Endothelial cell of umbilical vein (primary cell): ENCODE measurements around the gene ADH1C. TPM values are rescaled to one million over a fixed set of nuclear protein-coding genes. Genes with fewer than 3 reads are reported as not detected.

ENCODE experiments used
- BruUV-seq: library from RNA; stranded (reverse); fragments of 400-500 nt; replicated peaks from 2 replicates; lab custom pipeline; 2021; lab: Mats Ljungman, UMichigan
- CTCF ChIA-PET: fragments of 300-600, 350-600 bp; sonication (Branson Sonifier 250); formaldehyde crosslinking; loops from one replicate; lab custom pipeline; 2021; ENCODE audit warnings: antibody characterized with exemption, inconsistent platforms; lab: Charles Lee
- POLR2A ChIA-PET: fragments of 300-600, 350-600 bp; sonication (Branson Sonifier 250); formaldehyde crosslinking; loops from one replicate; lab custom pipeline; 2021; ENCODE audit warnings: antibody characterized with exemption, inconsistent platforms; lab: Charles Lee
- DNase-seq: peaks from one replicate; pipeline ENCODE4 v3.0.0-alpha.2; 2011; ENCODE audit warnings: low read depth, low spot score
- FAIRE-seq: peaks from 2 replicates; lab custom pipeline; 2011; peaks lifted over from hg19 to GRCh38; lab: Jason Lieb, UNC
- H2AFZ ChIP-seq: 2 replicates; pipeline ENCODE4 v1.6.0; 2012; ENCODE audit warnings: low read depth, low read length, control low read depth, inconsistent platforms
- H3K27ac ChIP-seq: 2 replicates; pipeline ENCODE4 v1.5.1; 2011; ENCODE audit warnings: low read depth, mild to moderate bottlenecking, control low read depth, low read length, moderate library complexity; ENCODE audit not compliant: insufficient read depth
- H3K27me3 ChIP-seq, 2 experiments: 2 replicates each; pipeline versions ENCODE4 v1.6.0 to v1.6.1; 2011; ENCODE audit warnings: low read length in 2 of 2, mixed read lengths in 1 of 2; ENCODE audit not compliant: control insufficient read depth in 2 of 2, insufficient read depth in 2 of 2
- H3K36me3 ChIP-seq, 2 experiments: 2 replicates in 1 of 2; 3 replicates in 1 of 2; pipeline ENCODE4 v1.5.1; 2011; ENCODE audit warnings: low read length in 2 of 2, mild to moderate bottlenecking in 1 of 2, moderate library complexity in 1 of 2; ENCODE audit not compliant: control insufficient read depth in 2 of 2, insufficient read depth in 2 of 2; ENCODE audit errors: extremely low read depth in 1 of 2
- H3K4me1 ChIP-seq: 3 replicates; pipeline ENCODE4 v1.5.1; 2011; ENCODE audit warnings: mild to moderate bottlenecking, low read length; ENCODE audit not compliant: control insufficient read depth, insufficient read depth; ENCODE audit errors: extremely low read depth
- H3K4me2 ChIP-seq: 2 replicates; pipeline ENCODE4 v1.6.1; 2011; ENCODE audit warnings: low read length, control low read depth, mixed read lengths; ENCODE audit not compliant: insufficient read depth
- H3K4me3 ChIP-seq, 3 experiments: fragments of 200-600 bp in 1 of 3; sonication (generic), shearing (Covaris generic) in 1 of 3; replicated peaks in 1 of 3; 2 replicates each; pipeline ENCODE4 v1.5.1; 2011 to 2016; ENCODE audit warnings: control low read depth in 3 of 3, low read length in 3 of 3, mild to moderate bottlenecking in 2 of 3, inconsistent platforms in 1 of 3, low read depth in 1 of 3, moderate library complexity in 1 of 3; ENCODE audit not compliant: insufficient read depth in 1 of 3
- H3K79me2 ChIP-seq: 2 replicates; pipeline ENCODE4 v1.6.0; 2012; ENCODE audit warnings: low read length, inconsistent platforms; ENCODE audit not compliant: control insufficient read depth, insufficient read depth
- H3K9ac ChIP-seq: replicated peaks from 2 replicates; pipeline ENCODE3; 2011; ENCODE audit warnings: low read length, control low read depth; ENCODE audit not compliant: insufficient read depth; ENCODE audit errors: extremely low read depth
- H3K9me1 ChIP-seq: replicated peaks from 3 replicates; pipeline ENCODE4 v1.6.0; 2011; ENCODE audit warnings: mild to moderate bottlenecking, low read length; ENCODE audit not compliant: control insufficient read depth, insufficient read depth; ENCODE audit errors: extremely low read depth
- H3K9me3 ChIP-seq: replicated peaks from 2 replicates; pipeline ENCODE4 v1.5.1; 2012; ENCODE audit warnings: low read length, inconsistent platforms; ENCODE audit not compliant: control insufficient read depth, insufficient read depth
- H4K20me1 ChIP-seq: replicated peaks from 2 replicates; pipeline ENCODE3; 2011; ENCODE audit warnings: mild to moderate bottlenecking, low read length; ENCODE audit not compliant: control insufficient read depth, insufficient read depth; ENCODE audit errors: extremely low read depth
- FOS ChIP-seq: IDR thresholded peaks from 2 replicates; pipeline ENCODE4 v1.6.1; 2011; ENCODE audit warnings: mild to moderate bottlenecking, low read length, moderate library complexity, borderline replicate concordance; ENCODE audit not compliant: insufficient read depth
- JUN ChIP-seq: IDR thresholded peaks from 2 replicates; pipeline ENCODE4 v1.6.1; 2011; ENCODE audit warnings: borderline replicate concordance, low read depth; ENCODE audit not compliant: insufficient read length, insufficient read depth
- MYC ChIP-seq: IDR thresholded peaks from one replicate; pipeline ENCODE4 v1.6.1; 2011; ENCODE audit warnings: mild to moderate bottlenecking, low read depth, low read length
- POLR2A ChIP-seq: IDR thresholded peaks from 2 replicates; pipeline ENCODE4 v1.6.1; 2012; ENCODE audit warnings: low read depth, mild to moderate bottlenecking, control low read depth, low read length
- dilution Hi-C: fragments of 300-500 bp; cut with MboI; formaldehyde crosslinking; loops from one replicate; pipeline ENCODE4 v1.15.0; 2019; ENCODE audit warnings: low sequenced_read_pairs; ENCODE audit not compliant: extremely low pct_ligation_motif_present
- intact Hi-C: fragments of 100-400 bp; cut with micrococcal nuclease; formaldehyde crosslinking; loops from one replicate; pipeline ENCODE4 v1.10.0; 2022
- polyA plus RNA-seq, 4 experiments: library from polyadenylated mRNA; depleted of rRNA in 3 of 4; stranded (reverse) in 3 of 4; unstranded in 1 of 4; fragments of >200 nt; gene quantifications; 2 replicates each; pipeline versions ENCODE4 v1.2.1 to v1.2.3, GENCODE V29; 2011 to 2012; ENCODE audit warnings: missing spikeins in 1 of 4
- total RNA-seq: library from RNA; stranded (reverse); gene quantifications from 2 replicates; pipeline ENCODE4 v1.2.3, GENCODE V29; 2021
- TF ChIP-seq, protein P1 (sequence below): IDR thresholded peaks from 2 replicates; pipeline ENCODE4 v1.6.1; 2011; ENCODE audit not compliant: insufficient read depth, insufficient read length

Gene ADH1C
- total and polyA plus RNA-seq, 2 donors (not counting 3 experiments of a cell fraction or from before 2014, with no cell fraction given) = not detected

DNA sequence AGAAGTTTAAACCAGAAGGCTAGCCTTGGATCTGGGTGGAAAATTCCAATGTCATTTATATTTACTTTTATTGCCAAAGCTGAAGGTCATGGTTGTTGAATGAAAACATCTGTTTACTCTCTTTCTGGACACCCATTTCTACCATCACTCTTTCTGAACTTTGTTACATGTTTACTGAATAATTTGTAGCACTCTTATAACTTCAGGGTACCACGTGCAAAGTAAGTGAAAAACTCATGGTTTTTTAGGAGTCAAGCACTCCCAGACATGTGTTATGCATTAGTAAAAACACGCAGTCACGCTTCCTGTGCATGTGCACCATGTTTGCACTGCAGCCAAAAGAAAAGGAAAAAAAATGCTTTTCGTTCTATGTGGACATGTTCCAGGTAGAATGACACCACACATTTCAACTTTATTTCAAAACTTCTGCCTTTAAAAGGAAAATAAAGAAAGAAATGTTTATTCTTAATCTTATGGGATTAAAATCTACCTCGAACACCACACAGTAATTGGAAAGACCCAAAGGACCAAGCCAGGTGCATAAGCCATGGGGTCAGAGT is 31.4 kb upstream of the ADH1C start:
- H2AFZ ChIP-seq = no peak overlapping the region
- H3K9ac ChIP-seq = no peak overlapping the region
- H3K27me3 ChIP-seq = no peaks in the 10 kb centered on the region
- no peaks in the 10 kb centered on the region for H3K4me1 ChIP-seq
- no peaks in the 10 kb centered on the region for H3K36me3 ChIP-seq
- H3K4me3 ChIP-seq = no peak overlapping the region
- H3K9me3 ChIP-seq = no peaks in the 10 kb centered on the region
- intact Hi-C loops = no loop called here
- ChIA-PET POLR2A (no interaction called here), CTCF (interaction anchor here (2.0 kb wide), 1 partner anchor 20 kb away, joined by 5 read pairs; no protein-coding TSS in a partner anchor)
- TF ChIP-seq, protein P1, sequence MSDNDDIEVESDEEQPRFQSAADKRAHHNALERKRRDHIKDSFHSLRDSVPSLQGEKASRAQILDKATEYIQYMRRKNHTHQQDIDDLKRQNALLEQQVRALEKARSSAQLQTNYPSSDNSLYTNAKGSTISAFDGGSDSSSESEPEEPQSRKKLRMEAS = no peak
- no peak for TF ChIP-seq FOS
- DNase-seq (no peak), FAIRE-seq (no peak)
- H3K27ac ChIP-seq = no peak overlapping the region
- H3K4me2 ChIP-seq = no peak overlapping the region
- no peaks in the 10 kb centered on the region for H3K9me1 ChIP-seq
- dilution Hi-C loops = no loop called here
- no peaks in the 10 kb centered on the region for H3K79me2 ChIP-seq
- no peaks in the 10 kb centered on the region for H4K20me1 ChIP-seq
- no TSS peak for BruUV-seq

DNA sequence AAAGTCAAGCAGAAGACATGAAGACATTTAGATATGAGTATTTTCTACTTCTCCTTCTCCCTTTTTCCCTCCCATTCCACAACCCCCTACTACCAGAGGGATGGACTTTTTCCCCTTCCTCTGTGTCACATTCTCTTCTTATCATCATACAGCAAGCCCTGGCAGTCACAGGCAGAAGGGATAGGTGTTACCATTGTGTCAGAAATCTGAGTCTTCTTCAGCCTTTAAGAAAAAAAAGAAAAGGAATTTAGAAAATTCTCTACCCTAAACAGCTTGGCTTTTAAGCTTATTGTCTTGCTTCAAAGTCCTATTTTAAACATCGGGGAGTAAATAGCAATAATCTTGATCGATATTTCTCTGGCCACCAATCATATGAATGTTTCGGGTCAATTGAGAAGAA is 30.9 kb upstream of the ADH1C start:
- H3K9me3 ChIP-seq = no peaks in the 10 kb centered on the region
- ChIA-PET POLR2A (no interaction called here), CTCF (no interaction called here)
- H3K9me1 ChIP-seq = no peaks in the 10 kb centered on the region
- no peak overlapping the region for H3K4me3 ChIP-seq
- no peaks in the 10 kb centered on the region for H4K20me1 ChIP-seq
- intact Hi-C loops (no loop called here), dilution Hi-C loops (no loop called here)
- H3K9ac ChIP-seq = no peak overlapping the region
- H2AFZ ChIP-seq = no peak overlapping the region
- H3K4me1 ChIP-seq = no peaks in the 10 kb centered on the region
- H3K27ac ChIP-seq = no peak overlapping the region
- FAIRE-seq (no peak), DNase-seq (no peak)
- H3K27me3 ChIP-seq = no peaks in the 10 kb centered on the region
- no peaks in the 10 kb centered on the region for H3K36me3 ChIP-seq
- H3K79me2 ChIP-seq = no peaks in the 10 kb centered on the region
- H3K4me2 ChIP-seq = no peak overlapping the region
- BruUV-seq = no TSS peak
- TF ChIP-seq JUN = no peak
- no peak for TF ChIP-seq FOS
- TF ChIP-seq POLR2A = no peak
- TF ChIP-seq MYC = no peak
- TF ChIP-seq, protein P1 = no peak
